GM18870 (cell line): ENCODE data around the gene TBX18.

Experiments
- ATAC-seq: cut with Tn5 transposase; IDR thresholded peaks from one replicate; pipeline ENCODE4 v1.9.1; 2021; ENCODE audit warnings: moderate library complexity; ENCODE audit not compliant: unreplicated experiment

Gene TBX18

DNA sequence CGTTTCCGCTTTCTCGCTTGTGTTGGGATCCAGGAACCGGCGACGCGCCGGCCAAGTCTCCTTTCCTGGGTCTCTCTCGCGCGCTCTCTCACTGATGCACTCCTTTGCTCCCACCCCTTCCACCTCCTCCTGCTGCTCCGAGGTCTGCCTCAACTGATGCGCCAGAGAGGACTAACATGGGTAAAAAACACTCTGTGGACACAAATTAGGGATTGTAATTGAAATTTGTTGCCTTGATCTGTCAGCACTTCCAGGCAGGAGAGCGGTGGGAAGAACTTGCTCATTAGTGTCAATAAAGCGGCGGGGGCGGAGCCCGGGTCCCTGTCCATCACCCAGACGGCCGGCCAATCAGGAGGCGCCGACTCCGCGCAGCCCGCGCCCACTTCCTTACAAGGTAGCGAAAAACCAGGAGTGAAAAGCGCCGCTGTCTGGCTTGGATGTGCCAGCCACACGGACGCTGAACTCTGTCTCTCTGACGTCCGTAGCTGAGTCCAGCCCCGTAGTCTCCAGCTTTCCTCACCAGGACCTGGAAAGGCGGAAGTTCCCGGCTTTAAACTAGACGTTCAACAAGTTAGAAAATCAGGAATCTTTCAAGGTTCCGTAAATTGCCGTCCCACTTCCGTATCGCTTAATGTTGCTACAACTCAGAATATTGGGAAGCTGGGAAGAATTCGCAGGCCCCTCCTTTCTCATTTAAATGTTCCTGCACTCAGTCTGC lies at the start of gene TBX18:
TSS of gene TBX18 (minus strand) at position 267 of the 718 bp plus-strand sequence. CDS start 417 bp downstream, outside the sequence.
- no peak for ATAC-seq

DNA sequence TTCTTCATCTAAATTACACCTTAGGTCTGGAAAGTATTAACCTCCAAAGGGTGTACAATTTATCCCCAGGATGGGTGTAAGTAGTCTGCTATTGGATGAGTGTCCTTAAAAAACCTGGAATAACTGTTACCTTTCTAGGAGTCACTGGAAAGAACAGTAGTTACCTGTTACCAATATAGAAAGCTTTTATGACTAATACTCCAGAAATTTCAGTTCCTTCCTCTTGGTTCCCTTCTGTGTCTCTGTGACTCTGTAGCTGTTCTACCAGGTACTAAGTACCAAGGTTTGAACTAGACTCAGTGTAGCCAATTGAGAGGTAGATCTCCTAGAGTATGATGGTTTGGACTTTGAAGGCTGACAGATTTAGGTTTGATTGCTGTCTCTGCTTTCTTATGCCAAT lies 47.0 kb upstream of the TBX18 start:
- ATAC-seq: no peak

DNA sequence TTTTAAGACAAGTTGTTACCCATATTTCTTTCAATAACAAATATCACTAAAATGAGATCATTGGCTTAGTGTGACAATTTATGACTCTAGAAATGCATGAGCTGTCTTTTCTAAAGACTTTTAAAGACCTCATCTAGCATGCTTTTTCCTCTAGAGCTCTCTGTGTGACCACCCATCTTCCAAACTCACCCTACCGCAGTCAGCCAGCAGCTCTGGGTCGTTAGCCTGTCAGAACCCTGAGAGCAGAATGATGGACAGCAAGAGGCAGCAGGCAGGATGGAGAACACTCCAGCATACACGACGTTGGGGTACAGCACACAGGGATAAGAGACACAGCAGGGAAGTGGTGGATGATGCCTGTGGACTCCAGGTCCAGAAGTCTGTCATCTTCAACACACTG lies 45.1 kb upstream of the TBX18 start:
- ATAC-seq: no peak

DNA sequence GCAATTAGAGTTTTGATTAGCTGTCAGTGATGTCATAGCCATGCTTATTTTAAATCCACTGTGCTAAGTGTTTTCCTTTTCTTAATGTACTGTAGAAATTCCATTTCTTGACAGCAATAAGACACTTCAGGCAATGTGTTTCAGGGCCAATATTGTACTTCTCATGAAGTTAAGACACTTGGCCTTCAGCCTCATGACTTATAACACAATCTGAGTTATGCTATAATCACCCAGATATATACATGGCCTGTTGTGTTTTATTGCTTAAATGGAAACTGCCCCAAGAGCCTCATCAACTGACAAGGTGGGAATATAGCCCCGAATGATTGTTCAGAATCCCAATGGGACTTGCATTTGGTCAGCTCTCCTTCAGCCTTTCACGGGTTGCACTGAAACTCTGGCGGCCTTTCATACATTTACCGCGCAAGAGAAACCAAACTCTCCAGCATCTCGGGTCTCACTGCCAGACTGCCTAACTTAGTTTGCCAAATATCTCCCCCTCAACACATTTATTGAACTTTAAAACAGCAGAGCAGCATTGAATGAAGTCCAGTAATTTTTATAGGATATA lies 44.2 kb upstream of the TBX18 start:
- no peak for ATAC-seq

DNA sequence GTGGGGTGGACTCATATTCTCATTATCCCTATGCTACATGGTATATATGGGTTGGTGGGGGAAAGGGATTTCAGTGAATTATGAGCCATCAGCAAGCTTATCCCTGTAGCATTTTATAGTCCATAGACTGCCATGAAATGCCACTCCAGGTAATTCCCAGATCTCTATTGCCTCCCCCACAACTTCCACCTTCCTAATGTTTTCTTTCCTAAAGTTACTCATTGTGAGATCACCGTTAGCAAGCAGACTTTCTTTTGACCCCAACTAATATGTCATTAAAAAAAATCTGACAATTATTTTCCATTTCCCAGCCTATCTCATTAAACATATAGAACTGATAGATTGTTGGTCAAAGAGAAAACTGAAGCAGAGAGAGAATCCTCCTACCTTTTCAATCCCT lies 40.7 kb upstream of the TBX18 start:
- no peak for ATAC-seq

DNA sequence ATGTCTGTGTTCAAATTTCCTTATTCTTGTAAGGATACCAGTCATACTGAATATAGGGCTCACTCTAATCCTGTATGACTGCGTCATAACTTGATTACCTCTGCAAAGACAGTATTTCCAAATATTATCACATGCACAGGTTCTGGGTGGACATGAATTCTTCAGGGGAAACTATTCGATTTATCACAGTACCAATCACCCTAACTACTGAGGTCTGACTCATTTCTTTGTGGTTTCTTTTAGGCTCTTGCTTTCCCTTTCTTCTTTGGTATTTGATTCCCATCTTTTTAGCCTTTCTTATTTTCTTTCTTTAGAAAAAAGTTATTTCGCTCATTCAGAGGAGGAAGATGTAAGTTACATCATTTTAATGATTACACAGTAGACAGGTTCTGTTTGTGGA lies 40.3 kb upstream of the TBX18 start:
- no peak for ATAC-seq

DNA sequence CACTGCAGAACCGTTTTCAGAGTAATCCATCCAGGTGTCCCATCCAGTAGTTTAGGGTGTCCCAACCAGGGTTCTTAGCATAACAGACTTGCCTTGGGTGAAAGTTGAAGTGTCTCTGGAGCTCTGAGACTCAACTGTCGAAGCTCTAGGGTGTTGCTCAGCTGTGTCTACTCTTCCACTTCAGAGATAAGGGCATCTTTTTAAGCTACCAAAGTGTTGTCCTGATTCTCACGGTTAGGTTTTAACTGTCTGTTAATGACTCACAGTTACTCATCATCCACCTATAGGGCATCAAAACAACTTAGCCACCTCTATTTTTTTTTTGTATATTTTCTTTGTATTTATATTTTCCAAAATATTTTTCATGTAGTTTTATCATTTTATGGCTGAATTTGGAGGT lies 36.9 kb upstream of the TBX18 start:
- no peak for ATAC-seq

DNA sequence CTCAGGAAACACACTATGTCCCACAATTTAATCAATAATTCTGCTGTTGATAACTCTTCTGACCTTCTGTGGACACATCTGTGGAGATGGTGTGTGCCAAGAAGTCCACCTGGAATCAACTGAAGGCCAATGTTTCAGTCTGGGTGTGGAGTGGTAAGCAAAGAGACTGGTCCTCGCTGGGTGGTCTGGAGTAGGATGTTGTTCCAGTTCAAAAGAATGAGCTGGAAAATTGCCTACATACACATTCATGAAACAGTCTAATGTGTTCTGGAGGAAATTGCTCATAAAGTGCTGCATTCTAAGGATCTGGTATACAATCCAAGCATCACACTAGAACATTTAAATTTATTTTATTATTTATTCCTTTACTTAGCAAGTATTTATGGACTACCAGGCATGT lies 33.9 kb upstream of the TBX18 start:
- no peak for ATAC-seq

DNA sequence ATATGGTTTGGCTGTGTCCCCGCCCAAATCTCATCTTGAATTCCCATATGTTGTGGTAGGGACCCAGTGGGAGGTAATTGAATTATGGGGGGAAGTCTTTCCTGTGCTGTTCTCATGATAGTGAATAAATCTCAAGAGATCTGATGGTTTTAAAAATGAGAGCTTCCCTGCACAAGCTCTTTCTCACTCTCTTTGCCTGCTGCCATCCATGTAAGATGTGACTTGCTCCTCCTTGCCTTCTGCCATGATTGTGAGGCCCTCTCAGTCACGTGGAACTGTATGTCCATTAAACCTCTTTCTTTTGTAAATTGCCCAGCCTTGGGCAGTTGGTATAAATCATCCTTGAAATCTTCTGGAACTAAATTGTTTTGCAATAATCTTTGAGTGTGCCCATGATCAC lies 31.9 kb upstream of the TBX18 start:
- no peak for ATAC-seq

DNA sequence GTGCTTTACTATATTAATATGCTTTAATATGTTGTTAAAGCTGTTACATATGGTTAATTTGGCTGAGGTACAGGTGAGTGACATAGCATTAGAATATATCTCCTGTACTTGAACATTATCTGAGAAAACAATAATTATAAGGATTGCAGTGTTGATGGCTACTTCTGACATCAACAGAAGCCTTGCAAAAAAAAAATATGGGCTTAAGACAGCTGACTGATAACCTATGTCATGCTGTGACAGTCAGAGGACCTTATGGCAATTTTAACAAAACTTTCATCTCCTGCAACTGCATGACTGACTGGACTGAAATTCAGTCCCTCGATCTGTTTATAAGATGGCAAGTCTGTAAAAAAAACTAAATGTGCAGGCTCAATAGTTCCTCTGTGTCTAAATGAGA lies 27.5 kb upstream of the TBX18 start:
- no peak for ATAC-seq

DNA sequence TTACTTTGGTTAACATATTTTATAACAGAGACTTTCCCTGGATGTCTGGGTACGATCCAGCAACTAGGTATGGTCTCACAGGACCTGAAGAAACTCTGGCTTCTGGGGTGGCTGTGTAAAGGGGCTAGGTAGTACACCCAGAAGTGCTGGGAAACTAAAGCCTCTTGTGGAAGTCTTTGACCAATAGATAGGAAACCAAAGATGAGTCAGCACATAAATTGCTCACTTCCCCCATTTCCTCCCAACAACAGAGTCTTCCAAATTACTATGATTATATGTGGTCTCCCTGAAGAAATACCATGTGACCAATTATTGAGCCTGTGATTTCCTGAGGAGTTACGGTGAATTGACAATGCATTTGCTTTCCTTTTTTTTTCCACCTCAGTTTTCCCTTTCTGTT lies 26.8 kb upstream of the TBX18 start:
- no peak for ATAC-seq

DNA sequence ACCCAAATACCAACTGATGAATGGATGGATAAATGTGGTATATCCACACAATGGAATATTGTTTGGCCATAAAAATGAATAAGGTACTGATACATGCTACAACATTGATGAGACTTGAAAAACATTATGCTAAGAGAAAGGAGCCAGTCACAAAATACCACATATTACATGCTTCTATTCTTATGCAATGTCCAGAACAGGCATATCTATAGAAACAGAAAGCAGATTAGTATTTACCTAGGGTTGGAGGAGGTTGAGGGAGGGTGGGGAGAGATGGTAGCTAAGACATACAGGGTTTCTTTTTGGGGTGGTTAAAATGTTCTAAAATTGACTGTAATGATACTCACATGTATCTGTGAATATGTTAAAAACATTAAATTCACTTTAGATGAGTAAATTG lies 24.8 kb upstream of the TBX18 start:
- no peak for ATAC-seq

DNA sequence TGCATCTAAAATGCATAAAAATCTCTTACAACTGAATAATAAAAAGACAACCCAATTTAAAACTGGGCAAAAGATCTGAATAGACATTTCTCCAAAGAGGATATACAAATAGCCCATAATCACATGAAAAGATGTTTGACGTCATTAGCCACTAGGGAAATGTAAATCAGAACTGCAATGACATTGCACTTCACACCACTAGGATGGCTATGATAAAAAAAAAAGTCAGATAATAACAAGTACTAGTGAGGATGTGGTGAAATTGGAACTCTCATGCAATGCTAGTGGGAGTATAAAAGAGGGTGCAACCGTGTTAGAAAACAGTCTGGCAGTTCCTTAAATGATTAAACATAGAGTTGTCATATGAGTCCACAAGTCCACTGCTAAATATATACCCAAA lies 24.3 kb upstream of the TBX18 start:
- ATAC-seq: no peak

DNA sequence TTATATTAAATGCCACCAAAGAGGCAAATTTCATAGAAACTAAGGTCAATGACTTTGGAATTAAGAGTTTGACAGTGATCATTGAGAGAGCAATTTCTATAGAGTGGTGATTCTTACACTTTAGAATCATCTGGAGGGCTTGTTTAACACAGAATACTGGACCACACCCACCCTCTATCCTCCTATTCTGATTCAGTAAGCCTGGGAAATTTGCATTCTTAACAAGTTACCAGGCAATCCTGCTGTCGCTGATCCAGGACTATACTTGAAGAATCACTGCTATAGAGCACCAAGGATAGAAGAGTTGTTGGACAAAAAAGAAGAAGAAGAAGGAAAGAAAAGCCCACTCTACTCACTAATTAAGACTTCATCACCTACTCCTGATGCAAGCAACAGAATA lies 21.3 kb upstream of the TBX18 start:
- ATAC-seq: no peak

DNA sequence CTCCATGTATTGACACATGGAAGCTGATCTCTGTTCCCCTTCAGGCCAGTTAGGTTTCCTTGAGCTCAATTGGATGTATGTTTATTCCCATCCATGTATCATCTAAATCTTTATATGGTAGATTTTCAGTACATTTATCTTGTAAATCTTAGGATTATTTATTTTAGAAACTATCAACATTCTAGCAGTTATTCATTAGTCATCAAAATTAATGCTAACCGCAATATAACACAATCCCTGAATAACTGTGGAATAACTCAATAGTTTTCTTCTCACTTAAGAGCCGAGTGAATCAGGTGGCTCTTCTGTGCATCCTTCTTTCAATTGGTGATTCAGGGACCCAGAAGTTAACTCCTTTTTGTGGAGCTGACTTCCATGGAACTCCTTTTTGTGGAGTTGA lies 15.5 kb upstream of the TBX18 start:
- no peak for ATAC-seq

DNA sequence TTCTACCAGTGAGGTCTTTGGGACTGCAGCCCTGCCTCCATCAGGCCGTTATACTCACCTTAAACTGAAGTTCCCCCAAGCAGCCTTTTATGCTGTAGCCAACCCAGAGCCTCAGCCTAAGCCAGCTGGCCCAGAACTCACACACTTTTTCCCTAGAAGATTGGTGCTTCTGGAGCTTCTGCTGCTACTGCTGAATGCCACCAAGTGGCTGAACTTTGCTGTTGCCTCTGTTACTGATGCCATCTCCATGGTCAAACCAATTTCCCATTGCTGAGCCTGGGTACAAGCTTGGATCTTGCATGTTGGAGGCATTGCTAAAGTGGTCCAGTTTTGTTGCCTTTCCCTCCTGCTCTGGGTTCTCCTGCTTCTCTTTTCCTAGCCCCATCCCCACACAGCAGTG lies 15.0 kb upstream of the TBX18 start:
- no peak for ATAC-seq

DNA sequence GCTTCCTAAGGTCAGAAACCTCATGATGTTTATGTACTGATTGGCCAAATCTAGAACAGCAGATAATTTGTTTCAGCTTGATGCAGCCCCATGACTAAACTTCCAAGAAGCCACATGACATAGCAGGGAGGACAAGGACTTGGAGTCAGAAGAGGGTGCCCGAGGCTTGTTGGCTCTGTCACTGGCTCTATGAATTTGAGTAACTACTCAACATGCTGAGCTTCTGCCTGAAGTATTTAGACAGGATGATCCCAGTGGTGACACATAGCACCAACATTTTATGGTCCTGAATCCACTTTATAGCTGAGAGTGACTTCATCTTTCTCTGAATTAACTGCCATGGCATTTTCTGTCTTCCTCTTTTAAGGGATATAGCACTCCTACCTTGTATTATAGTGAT lies 13.5 kb upstream of the TBX18 start:
- no peak for ATAC-seq

DNA sequence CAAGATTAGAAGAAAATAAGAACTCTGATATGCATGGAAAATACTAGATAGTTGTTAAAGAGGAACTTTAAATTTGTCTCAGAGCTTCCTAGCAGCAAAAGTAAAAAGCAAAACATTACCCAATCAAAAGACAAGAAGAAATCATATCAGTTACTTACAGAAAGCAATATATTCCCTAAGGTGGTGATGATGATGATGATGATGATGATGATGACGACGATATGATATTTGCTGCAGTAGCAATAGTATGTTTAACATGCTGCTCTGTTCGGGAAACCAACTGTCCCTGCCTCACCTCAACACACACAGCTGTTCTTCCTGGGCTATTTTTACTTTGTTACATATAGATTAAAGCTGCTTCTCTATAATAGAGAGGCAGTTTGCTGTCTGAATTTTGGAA lies 12.0 kb upstream of the TBX18 start:
- no peak for ATAC-seq

DNA sequence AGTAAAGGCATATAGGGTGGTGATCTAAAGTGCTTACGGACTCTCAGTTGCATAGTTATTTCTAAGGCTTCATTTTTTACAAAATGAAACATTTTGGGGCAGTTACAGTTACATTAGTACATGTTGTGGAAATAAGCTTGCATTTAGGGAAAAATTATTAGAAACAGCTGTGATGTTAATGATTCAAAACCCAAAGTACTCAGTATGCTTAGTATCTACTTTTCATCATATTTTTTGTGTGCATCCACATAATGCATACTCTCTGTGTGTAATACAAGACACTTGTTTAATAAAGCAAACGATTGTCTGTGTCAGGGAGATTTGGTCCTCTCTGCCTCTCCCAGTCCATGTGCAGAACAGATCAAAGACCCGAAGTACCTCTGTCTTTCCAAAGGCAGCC lies 11.4 kb upstream of the TBX18 start:
- no peak for ATAC-seq

DNA sequence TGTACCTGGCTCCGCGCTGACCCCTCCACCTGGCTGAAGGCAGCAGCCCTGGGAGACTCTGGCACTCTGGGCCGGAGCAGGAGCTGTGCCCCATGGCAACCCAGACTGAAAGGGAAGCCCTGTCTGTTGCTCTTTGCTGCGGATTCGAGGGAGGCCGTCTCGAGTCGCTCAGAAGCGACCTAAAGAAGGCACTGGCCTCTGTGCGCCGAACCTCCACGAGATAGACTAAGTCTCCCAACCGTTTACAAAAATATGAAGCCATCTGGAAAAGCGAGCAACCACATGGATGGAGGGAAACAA lies 10.5 kb upstream of the TBX18 start:
- ATAC-seq: no peak

DNA sequence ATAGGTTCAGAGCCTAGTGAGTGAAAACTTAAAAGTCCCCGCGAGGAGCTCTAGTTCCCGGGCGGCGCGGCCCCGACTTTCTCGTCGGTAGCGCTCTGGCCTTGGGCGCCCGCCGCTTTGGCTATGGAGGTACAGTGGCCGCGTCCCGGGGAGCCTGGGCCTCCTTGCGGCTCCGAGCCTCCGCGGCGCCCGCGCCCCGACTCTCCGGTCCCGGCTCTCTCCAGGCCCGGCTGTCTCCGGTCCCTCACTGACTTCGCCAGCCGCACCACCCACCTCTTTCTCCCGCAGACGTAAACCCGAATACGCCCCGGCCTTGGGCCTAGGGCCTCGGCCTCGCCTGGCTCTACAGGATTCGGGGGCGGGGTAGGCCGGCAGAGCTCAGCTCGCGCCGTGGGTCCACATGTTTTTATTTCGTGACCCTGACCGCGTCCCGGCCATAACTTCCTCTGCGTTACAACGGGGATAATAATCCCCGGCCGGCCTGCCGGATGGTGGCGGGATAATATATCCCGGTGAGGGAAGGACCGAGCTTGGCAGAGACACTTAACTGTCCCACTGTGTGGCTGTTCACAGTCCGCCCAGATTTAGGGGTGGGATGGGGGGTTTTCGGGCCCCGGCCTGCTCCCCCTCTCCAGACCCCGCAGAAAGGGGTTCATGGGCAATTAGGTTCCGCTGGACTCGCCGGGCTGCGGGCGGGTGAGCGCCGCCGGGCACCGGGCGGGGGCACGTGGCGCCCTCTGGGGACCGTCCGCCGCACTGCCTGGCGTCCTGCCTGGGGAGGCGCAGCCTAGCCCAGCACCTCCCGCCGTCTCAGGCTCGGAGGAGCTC lies 10.0 kb upstream of the TBX18 start:
- no peak for ATAC-seq

DNA sequence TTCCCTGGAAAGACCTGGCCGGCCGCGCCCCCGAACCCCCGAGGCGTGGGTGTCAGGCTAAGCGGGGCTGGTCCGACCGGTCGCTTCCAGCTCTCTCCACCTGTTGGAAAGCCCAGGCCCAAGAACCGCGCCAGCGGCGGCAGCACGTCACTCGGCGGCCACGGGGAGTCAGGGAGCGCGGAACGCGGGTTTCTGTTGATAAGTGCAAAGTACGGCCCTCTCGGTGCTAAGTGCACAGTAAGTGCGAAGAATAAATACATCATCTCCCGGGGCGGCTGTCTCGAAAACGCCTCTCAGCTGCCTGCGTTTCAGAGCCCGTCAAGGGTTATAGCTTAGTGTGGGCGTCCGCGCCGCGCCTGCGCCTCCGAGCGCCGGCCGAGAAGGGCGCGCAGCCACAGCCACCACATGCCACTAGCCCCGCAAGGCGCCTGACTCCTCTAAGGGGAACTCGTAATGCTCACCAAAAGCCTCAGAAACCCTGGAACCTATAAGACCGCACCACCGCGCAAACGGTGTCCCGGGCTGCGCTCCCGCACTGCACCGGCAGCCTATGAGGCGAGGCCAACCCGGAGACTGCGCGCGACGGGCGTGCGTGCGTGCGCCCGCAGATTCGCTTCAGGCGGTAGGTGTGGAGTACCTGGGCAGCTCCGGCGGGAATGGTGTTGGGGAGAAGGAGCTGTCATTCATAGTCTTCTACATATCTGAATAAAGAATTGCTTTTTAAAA lies 9.2 kb upstream of the TBX18 start:
- no peak for ATAC-seq
